Activated T-cell treated with anti-CD3 and anti-CD28 coated beads, Interleukin-2, amount 50 U/mL, for 72 hours (primary cell): ENCODE measurements around the gene COG5. TPM values are rescaled to one million over a fixed set of nuclear protein-coding genes. Genes with fewer than 3 reads are reported as not detected.

Experiments
- ATAC-seq, 2 donors: fragments of 150-1000 bp; cut with Tn5 transposase; replicated peaks in 1 of 2; 2 replicates each; pipeline ENCODE4 v1.10.0; 2021; ENCODE audit warnings: moderate library complexity in 2 of 2, mild to moderate bottlenecking in 1 of 2
- DNase-seq, 2 donors: peaks; one replicate each; pipeline ENCODE4 v3.0.0; 2021 to 2022; ENCODE audit warnings: mixed read lengths in 1 of 2
- H3K27ac Mint-ChIP-seq: one replicate; pipeline ENCODE4 v1.8.0; 2022; ENCODE audit warnings: mild to moderate bottlenecking, moderate library complexity, mixed read lengths
- H3K27me3 Mint-ChIP-seq: one replicate; pipeline ENCODE4 v1.8.0; 2022; ENCODE audit warnings: low read depth, mixed read lengths
- H3K36me3 Mint-ChIP-seq, 2 donors: one replicate each; pipeline ENCODE4 v1.8.0; 2022; ENCODE audit warnings: mixed read lengths in 2 of 2, mild to moderate bottlenecking in 1 of 2; ENCODE audit not compliant: insufficient read depth in 2 of 2
- H3K4me1 Mint-ChIP-seq: one replicate; pipeline ENCODE4 v1.8.0; 2022; ENCODE audit warnings: low read depth, mixed read lengths
- H3K4me3 Mint-ChIP-seq, 2 donors: one replicate each; pipeline ENCODE4 v1.8.0; 2022; ENCODE audit warnings: mild to moderate bottlenecking in 2 of 2, mixed read lengths in 2 of 2, moderate library complexity in 2 of 2
- H3K9me3 Mint-ChIP-seq, 2 donors: one replicate each; pipeline ENCODE4 v1.8.0; 2022; ENCODE audit warnings: mixed read lengths in 2 of 2
- total RNA-seq, 2 donors: library from RNA; stranded (reverse); gene quantifications; one replicate each; pipeline ENCODE4 v1.2.3, GENCODE V29; 2022

The COG5 gene
- total RNA-seq, 2 donors from 2014 or later = 30.4 to 55.5 TPM

DNA sequence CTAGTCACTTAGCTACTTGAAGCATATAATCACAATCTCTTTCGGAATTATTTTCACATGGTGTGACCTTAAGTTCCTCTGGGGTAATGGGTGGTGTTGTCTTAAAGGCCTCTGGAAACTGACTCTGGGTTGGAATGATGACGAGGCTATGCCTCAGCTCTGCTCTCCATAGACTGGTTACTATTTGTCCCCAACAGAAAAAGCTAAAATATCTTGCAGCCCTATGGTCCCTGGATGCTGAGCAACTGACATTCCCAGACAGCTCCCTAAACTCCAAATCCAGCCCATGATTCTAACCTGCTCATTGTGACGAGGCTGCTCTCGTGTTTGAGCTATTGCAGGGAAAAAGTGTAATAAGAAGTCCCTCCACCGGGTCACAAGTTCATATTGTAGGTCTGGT, 343.4 kb downstream of the COG5 start:
- Mint-ChIP-seq H3K9me3 (peaks cover 0 to 4% of the 10 kb centered on the region in 2 donors), H3K27me3 (no peaks in the 10 kb centered on the region), H3K4me3 (no peak overlapping the region), H3K27ac (no peak overlapping the region), H3K4me1 (no peaks in the 10 kb centered on the region), H3K36me3 (peaks cover 2 to 5% of the 10 kb centered on the region in 2 donors)
- ATAC-seq (no peak), DNase-seq (no peak)

DNA sequence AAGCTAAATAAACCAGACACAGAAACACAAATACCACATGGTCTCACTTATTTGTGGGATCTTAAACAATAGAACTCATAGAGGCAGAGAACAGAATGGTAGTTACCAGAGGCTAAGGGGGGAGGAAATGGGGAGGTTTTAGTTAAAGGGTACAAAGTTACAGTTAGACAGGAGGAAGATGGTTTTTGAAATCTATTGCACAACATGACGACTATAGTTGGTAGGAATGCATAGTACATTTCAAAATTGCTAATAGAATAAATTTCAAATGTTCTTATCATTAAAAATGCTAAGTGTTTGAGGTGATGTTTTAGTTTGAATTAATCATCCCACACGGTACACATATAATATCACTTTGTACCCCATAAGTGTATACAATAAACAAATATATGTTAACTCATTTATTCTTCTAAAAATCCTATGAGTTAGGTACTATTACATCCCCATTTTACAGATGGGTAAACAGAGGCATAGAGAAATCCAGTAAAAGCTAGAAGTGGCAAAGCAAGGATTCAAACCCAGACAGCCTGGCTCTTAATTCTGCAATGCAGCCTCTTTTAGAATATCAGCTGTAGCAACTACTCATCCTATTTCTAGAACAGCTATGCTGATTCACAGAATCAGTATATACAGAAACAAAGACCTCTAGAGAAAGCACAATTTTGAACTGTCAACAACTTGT, 344.0 kb downstream of the COG5 start:
- H3K27me3 Mint-ChIP-seq = no peaks in the 10 kb centered on the region
- ATAC-seq (no peak), DNase-seq (no peak)
- H3K4me3 Mint-ChIP-seq = no peak overlapping the region
- peaks cover 3 to 7% of the 10 kb centered on the region in 2 donors for H3K9me3 Mint-ChIP-seq
- H3K27ac Mint-ChIP-seq = no peak overlapping the region
- peaks cover 4 to 10% of the 10 kb centered on the region in 2 donors for H3K36me3 Mint-ChIP-seq
- no peaks in the 10 kb centered on the region for H3K4me1 Mint-ChIP-seq

DNA sequence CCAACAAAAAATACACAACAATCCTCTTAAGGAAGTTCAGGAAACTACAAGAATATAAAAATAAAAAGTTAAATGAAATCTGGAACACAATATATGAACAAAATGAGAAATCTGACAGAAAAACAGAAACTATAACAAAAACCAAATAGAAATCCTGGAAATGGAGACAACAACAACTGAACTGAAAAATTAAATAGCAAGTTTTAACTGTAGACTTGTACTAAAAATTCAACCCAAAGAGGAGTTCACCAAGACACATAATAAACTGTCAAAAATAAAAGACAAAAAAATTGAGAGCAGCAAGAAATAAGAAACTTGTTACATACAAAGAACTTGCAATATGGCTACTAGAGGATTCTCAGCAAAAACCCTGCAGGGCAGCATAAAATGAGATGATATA, 349.8 kb downstream of the COG5 start:
- ATAC-seq = no peak
- Mint-ChIP-seq H3K4me3 (no peak overlapping the region), H3K27ac (peak overlapping the region; percentile 29), H3K36me3 (peaks cover 5 to 18% of the 10 kb centered on the region in 2 donors), H3K9me3 (peaks cover 5 to 6% of the 10 kb centered on the region in 2 donors), H3K27me3 (no peaks in the 10 kb centered on the region), H3K4me1 (no peaks in the 10 kb centered on the region)
- no peak for DNase-seq

DNA sequence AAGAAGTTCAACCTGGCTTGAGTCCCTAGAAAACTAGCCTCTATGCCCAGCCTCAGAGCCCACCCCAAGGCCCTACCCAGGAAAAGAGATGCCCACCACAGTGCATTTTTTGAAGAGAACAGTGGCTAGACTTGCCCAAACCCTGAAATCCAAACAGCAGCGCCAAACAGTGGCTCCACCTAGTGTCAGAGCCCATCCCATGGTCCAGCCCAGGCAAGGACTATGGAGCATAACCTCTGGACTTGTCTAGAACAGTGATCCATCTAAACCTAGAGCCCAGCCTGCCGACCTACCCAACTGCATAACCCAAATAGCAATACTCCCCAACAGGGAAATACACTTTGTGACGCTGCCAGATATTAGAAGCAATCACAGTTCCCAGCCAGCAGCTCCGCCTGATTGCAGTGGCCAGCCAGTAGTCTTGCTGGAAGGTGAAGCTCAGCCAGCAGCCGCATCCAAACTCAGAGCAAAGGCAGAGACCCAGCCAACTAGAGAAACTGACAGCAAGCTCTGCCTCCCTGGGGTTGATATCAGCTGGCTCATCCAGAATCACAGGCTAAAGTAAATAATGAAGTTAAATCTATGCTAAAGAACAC, 350.4 kb downstream of the COG5 start:
- H3K9me3 Mint-ChIP-seq = peaks cover 5 to 6% of the 10 kb centered on the region in 2 donors
- ATAC-seq (no peak), DNase-seq (no peak)
- H3K27me3 Mint-ChIP-seq = no peaks in the 10 kb centered on the region
- no peak overlapping the region for H3K27ac Mint-ChIP-seq
- H3K4me3 Mint-ChIP-seq = no peak overlapping the region
- no peaks in the 10 kb centered on the region for H3K4me1 Mint-ChIP-seq
- H3K36me3 Mint-ChIP-seq = peaks cover 5 to 18% of the 10 kb centered on the region in 2 donors

DNA sequence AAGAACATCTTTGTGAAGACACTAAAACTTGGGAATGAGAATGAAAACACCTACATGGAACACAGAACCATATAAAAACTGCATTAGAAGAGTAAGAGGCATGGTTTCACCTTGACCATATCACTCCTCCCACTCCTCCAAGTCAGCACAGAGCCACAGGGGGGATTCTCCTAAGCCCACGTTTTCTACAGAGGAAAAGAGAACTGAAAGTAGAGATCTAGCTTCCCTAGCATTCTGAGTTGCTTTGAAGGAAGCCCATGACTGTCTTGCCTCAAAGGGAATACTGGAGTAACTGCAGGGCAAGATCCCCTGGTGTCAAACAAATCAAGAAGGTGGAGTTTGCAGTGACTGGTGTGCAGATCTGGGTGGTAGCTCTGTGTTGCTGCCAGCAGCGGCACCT, 351.0 kb downstream of the COG5 start:
- Mint-ChIP-seq H3K27me3 (no peaks in the 10 kb centered on the region), H3K9me3 (peaks cover 5 to 6% of the 10 kb centered on the region in 2 donors), H3K4me3 (no peak overlapping the region), H3K36me3 (peaks cover 5 to 18% of the 10 kb centered on the region in 2 donors), H3K27ac (no peak overlapping the region), H3K4me1 (no peaks in the 10 kb centered on the region)
- no peak for ATAC-seq
- DNase-seq = no peak

DNA sequence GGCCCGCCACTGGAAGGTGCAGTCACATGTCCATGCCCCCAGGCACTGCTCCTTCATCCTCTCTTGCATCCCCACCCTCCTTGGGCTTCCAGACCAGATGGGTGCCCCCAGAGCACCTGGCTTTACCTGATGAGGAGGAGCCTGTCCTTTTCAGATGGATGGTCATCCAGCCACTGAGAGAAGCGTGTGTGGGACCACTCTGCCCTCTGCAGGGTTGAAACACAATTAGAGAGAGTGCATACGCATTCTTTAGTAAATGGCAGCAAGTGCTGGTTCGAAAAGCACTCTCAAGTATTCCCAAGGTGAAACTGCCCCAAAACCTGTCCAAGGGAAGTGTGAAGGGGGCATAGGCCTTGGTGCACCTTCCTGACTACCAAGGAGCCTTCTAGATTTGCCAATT, 353.3 kb downstream of the COG5 start:
- Mint-ChIP-seq H3K4me1 (no peaks in the 10 kb centered on the region), H3K4me3 (no peak overlapping the region), H3K27ac (peak overlapping the region; percentile 58), H3K27me3 (no peaks in the 10 kb centered on the region), H3K36me3 (peaks cover 4 to 25% of the 10 kb centered on the region in 2 donors), H3K9me3 (peaks cover 4 to 5% of the 10 kb centered on the region in 2 donors)
- ATAC-seq (no peak), DNase-seq (no peak)

DNA sequence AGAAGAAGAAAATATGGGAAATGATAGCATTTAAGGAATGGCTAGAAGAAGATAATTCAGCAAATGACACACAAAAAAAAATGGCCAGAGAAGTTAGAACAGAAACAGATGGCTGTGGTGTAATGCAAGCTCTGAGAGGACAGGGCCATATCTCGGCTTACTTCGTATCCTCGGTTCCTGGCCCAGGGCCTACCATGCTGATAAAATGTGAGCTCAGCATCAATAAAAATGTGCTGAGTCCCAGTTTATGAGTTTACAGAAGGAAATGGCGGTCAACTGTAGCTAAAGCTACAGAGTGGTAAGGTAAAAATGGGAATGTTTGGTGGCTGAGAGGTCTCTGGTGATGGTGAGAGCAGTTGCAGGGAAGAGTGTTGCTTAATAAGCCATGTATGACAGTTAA, 354.2 kb downstream of the COG5 start:
- ATAC-seq = no peak
- Mint-ChIP-seq H3K27me3 (no peaks in the 10 kb centered on the region), H3K9me3 (peaks cover 1 to 3% of the 10 kb centered on the region in 2 donors), H3K4me1 (no peaks in the 10 kb centered on the region), H3K36me3 (peaks cover 1 to 21% of the 10 kb centered on the region in 2 donors), H3K27ac (peak overlapping the region; percentile 1), H3K4me3 (no peak overlapping the region)
- no peak for DNase-seq

DNA sequence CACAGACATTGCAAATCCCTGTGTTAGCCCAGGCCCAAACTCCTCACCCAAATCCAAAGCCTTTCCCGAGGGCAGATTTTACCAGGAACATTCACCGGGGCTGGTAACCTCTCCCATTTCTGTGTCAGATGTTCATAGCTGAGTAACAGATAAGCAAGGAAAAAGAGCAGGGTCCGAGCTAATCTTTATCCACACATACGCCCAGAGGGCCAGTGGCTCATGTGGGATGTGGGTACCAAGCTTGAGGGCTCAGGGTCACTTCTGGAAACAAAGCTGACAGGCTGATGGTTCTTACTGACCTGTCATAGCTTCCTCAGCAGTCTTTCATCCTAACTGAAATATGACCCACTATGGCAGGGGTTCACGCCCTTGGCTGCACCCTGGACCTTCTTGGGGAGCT, 355.2 kb downstream of the COG5 start:
- H3K36me3 Mint-ChIP-seq = peaks cover 2 to 15% of the 10 kb centered on the region in 2 donors
- peaks cover 1% of the 10 kb centered on the region in 2 donors for H3K9me3 Mint-ChIP-seq
- H3K27me3 Mint-ChIP-seq = no peaks in the 10 kb centered on the region
- ATAC-seq (no peak), DNase-seq (no peak)
- H3K27ac Mint-ChIP-seq = no peak overlapping the region
- no peaks in the 10 kb centered on the region for H3K4me1 Mint-ChIP-seq
- H3K4me3 Mint-ChIP-seq = no peak overlapping the region

DNA sequence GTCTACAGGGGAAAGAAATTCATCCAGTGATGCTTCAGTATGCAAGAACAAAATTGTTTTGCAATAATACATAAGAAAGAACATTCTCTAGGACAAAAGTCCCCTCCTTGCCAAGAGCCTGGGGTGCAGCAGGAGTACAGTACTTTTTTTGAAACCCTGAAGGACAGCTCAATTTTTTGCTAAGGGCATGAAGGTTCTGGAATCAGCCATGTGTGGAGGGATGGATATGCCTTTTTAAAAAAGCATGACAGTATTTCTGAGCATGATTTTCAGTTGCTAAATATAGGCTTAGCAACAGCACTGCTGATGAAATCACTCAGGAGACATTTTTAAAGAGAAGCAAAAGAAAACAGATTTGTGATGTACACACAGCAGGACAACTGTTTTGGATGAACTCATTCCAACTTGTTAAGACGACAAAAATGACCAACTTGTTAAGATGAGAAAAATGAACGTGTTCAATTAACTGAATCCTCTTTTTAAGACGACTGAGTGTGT, 355.6 kb downstream of the COG5 start:
- peaks cover 2 to 16% of the 10 kb centered on the region in 2 donors for H3K36me3 Mint-ChIP-seq
- H3K27ac Mint-ChIP-seq = peak overlapping the region; percentile 48
- no peaks in the 10 kb centered on the region for H3K27me3 Mint-ChIP-seq
- DNase-seq (no peak), ATAC-seq (no peak)
- H3K4me1 Mint-ChIP-seq = no peaks in the 10 kb centered on the region
- peaks cover 0 to 1% of the 10 kb centered on the region in 2 donors for H3K9me3 Mint-ChIP-seq
- no peak overlapping the region for H3K4me3 Mint-ChIP-seq

DNA sequence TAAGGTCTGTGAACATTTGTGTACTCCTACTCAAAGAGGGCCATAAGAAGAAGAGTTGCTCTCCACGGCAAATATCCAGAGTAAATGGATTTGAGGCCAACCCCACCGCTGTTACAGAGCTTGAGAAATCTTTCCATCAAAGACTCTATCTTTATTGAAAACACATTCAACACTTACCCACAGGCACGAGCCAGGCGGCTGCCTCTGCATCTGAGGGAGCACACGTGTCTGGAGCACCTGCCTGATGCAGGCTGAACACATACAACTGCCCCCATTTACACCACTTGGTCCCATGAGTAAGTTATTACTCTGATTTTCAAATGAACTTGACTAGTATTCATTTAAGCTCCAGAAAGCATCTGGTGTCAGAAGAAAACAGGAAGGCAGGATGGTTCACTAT, 356.3 kb downstream of the COG5 start:
- peaks cover 0 to 1% of the 10 kb centered on the region in 2 donors for H3K9me3 Mint-ChIP-seq
- no peak for ATAC-seq
- no peak for DNase-seq
- no peaks in the 10 kb centered on the region for H3K27me3 Mint-ChIP-seq
- no peak overlapping the region for H3K4me3 Mint-ChIP-seq
- no peaks in the 10 kb centered on the region for H3K4me1 Mint-ChIP-seq
- H3K27ac Mint-ChIP-seq = no peak overlapping the region
- peaks cover 2 to 18% of the 10 kb centered on the region in 2 donors for H3K36me3 Mint-ChIP-seq

DNA sequence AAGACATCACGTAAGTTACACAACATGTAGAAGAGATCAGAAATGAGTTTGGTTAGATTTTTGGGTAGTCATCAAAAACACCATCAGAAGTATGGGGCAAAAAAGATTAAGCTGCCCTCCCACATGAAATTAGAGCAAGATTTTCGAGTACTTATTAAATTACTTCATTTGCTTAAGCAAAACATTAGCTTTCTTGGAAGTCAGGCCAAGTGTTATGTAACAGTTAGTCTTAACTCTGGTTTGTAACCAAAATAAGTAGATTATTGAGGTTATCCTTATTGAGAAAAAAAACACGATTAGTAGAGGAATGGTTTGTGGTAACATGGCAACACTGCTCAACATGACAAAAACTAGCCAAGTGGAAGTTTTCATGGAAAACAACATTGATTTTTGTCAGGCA, 357.0 kb downstream of the COG5 start:
- ATAC-seq = no peak
- Mint-ChIP-seq H3K4me1 (no peaks in the 10 kb centered on the region), H3K27me3 (no peaks in the 10 kb centered on the region), H3K27ac (no peak overlapping the region), H3K36me3 (peaks cover 2 to 22% of the 10 kb centered on the region in 2 donors), H3K9me3 (peaks cover 0 to 1% of the 10 kb centered on the region in 2 donors), H3K4me3 (no peak overlapping the region)
- DNase-seq = no peak

DNA sequence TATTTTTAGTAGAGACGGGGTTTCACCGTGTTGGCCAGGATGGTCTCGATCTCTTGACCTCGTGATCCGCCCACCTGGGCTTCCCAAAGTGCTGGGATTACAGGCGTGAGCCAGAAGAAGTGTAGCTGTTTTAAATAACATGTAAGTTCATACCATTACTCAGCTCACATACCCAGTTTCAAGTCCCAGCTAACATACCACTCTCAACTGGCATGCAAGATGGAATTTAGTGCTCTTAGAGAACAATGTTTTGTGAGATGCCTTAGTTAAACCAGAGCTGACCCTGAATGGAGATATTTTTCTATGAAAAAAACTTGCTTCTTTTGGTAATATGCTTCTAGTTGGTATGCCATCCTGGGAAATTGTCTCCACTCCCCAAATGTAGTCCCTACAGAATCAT, 357.6 kb downstream of the COG5 start:
- H3K27me3 Mint-ChIP-seq = no peaks in the 10 kb centered on the region
- H3K4me3 Mint-ChIP-seq = no peak overlapping the region
- H3K4me1 Mint-ChIP-seq = no peaks in the 10 kb centered on the region
- H3K36me3 Mint-ChIP-seq = peaks cover 2 to 22% of the 10 kb centered on the region in 2 donors
- peaks cover 0 to 1% of the 10 kb centered on the region in 2 donors for H3K9me3 Mint-ChIP-seq
- no peak for ATAC-seq
- H3K27ac Mint-ChIP-seq = no peak overlapping the region
- DNase-seq = no peak

DNA sequence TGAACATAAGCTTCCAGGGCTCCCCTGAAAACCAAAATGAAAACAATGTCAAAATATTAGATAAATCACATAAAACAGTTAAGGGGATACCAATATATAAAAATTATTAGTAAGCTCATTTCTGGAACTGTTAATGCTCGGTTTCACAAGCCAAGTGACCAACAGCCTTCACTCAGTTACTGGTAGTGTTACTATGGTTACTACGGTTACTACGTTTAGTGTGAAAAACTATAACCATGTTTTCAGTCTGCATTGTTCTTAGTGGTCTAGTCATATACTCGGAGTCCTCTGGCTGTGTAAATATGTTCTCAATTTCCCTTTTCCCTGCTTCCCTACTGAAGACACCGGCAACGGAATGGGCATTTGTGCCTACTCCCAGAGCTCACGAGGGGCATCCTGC, 360.1 kb downstream of the COG5 start:
- H3K4me1 Mint-ChIP-seq = no peaks in the 10 kb centered on the region
- H3K27me3 Mint-ChIP-seq = no peaks in the 10 kb centered on the region
- H3K4me3 Mint-ChIP-seq = no peak overlapping the region
- H3K27ac Mint-ChIP-seq = peak overlapping the region; percentile 87
- DNase-seq (no peak), ATAC-seq (no peak)
- H3K9me3 Mint-ChIP-seq = no peaks in the 10 kb centered on the region
- peaks cover 2 to 29% of the 10 kb centered on the region in 2 donors for H3K36me3 Mint-ChIP-seq
